ENCODE results near the gene OR2T8.

OR2T8 gene

GRCh38 chr1:247962911-247963588 is 43.0 kb downstream of the OR2T8 start:
- DNase-seq = no peak

GRCh38 chr1:247964933-247965332 is 44.9 kb downstream of the OR2T8 start, which contains the start of gene OR2AK2:
TSS of gene OR2AK2 (plus strand) at chr1:247965233. CDS start at chr1:247965377, 144 bp downstream.
- DNase-seq = no peak

- no peak for DNase-seq
Observed at GRCh38 chr1:247966532-247967204, 46.6 kb downstream of the OR2T8 start.

Measured in NCI-H774 (cell line).